ENCODE measurements around the gene ZNF521.

Gene ZNF521

GRCh38 chr18:25282282-25282681 lies 69.7 kb downstream of the ZNF521 start:
- no peak for TF ChIP-seq CTCF (IDR thresholded peaks at IDR 0.05; ENCODE audit: low read depth, low read length)
- DNase-seq, result no peak
- H3K27ac ChIP-seq, result no peak overlapping the region
- no peaks in the 10 kb centered on the region for H3K36me3 ChIP-seq
- peaks cover 3% of the 10 kb centered on the region for H3K27me3 ChIP-seq (ENCODE audit: insufficient read depth, low read depth, severe bottlenecking)
- H3K4me3 ChIP-seq (ENCODE audit: low read depth, low read length), result no peak overlapping the region
- H3K9me3 ChIP-seq (ENCODE audit: severe bottlenecking), result no peaks in the 10 kb centered on the region

GRCh38 chr18:25281556-25281955 lies 70.4 kb downstream of the ZNF521 start:
- no peaks in the 10 kb centered on the region for H3K36me3 ChIP-seq
- no peak for TF ChIP-seq CTCF (IDR thresholded peaks at IDR 0.05; ENCODE audit: low read depth, low read length)
- peaks cover 3% of the 10 kb centered on the region for H3K27me3 ChIP-seq (ENCODE audit: insufficient read depth, low read depth, severe bottlenecking)
- H3K4me3 ChIP-seq (ENCODE audit: low read depth, low read length), result no peak overlapping the region
- DNase-seq, result no peak
- H3K27ac ChIP-seq, result no peak overlapping the region
- no peaks in the 10 kb centered on the region for H3K9me3 ChIP-seq (ENCODE audit: severe bottlenecking)

GRCh38 chr18:25279961-25280360 lies 72.0 kb downstream of the ZNF521 start:
- no peak for DNase-seq
- Histone ChIP-seq H3K36me3 (no peaks in the 10 kb centered on the region), H3K4me3 (ENCODE audit: low read depth, low read length) (no peak overlapping the region), H3K27ac (no peak overlapping the region), H3K27me3 (ENCODE audit: insufficient read depth, low read depth, severe bottlenecking) (peaks cover 4% of the 10 kb centered on the region), H3K9me3 (ENCODE audit: severe bottlenecking) (no peaks in the 10 kb centered on the region)
- TF ChIP-seq CTCF (IDR thresholded peaks at IDR 0.05; ENCODE audit: low read depth, low read length), result no peak

GRCh38 chr18:25279556-25279955 lies 72.4 kb downstream of the ZNF521 start:
- no peaks in the 10 kb centered on the region for H3K9me3 ChIP-seq (ENCODE audit: severe bottlenecking)
- peaks cover 4% of the 10 kb centered on the region for H3K27me3 ChIP-seq (ENCODE audit: insufficient read depth, low read depth, severe bottlenecking)
- H3K36me3 ChIP-seq, result no peaks in the 10 kb centered on the region
- TF ChIP-seq CTCF (IDR thresholded peaks at IDR 0.05; ENCODE audit: low read depth, low read length), result no peak
- H3K4me3 ChIP-seq (ENCODE audit: low read depth, low read length), result no peak overlapping the region
- no peak for DNase-seq
- no peak overlapping the region for H3K27ac ChIP-seq

GRCh38 chr18:25279133-25279532 lies 72.8 kb downstream of the ZNF521 start:
- TF ChIP-seq CTCF (IDR thresholded peaks at IDR 0.05; ENCODE audit: low read depth, low read length), result no peak
- no peak overlapping the region for H3K27ac ChIP-seq
- peaks cover 4% of the 10 kb centered on the region for H3K27me3 ChIP-seq (ENCODE audit: insufficient read depth, low read depth, severe bottlenecking)
- no peaks in the 10 kb centered on the region for H3K9me3 ChIP-seq (ENCODE audit: severe bottlenecking)
- H3K36me3 ChIP-seq, result no peaks in the 10 kb centered on the region
- H3K4me3 ChIP-seq (ENCODE audit: low read depth, low read length), result no peak overlapping the region
- no peak for DNase-seq

- H3K36me3 ChIP-seq, result no peaks in the 10 kb centered on the region
- H3K9me3 ChIP-seq (ENCODE audit: severe bottlenecking), result no peaks in the 10 kb centered on the region
- no peak overlapping the region for H3K4me3 ChIP-seq (ENCODE audit: low read depth, low read length)
- no peak for DNase-seq
- TF ChIP-seq CTCF (IDR thresholded peaks at IDR 0.05; ENCODE audit: low read depth, low read length), result no peak
- no peak overlapping the region for H3K27ac ChIP-seq
- peaks cover 4% of the 10 kb centered on the region for H3K27me3 ChIP-seq (ENCODE audit: insufficient read depth, low read depth, severe bottlenecking)
Measured at GRCh38 chr18:25278394-25278793, 73.6 kb downstream of the ZNF521 start.
